Liver (tissue), 3 donors: Measurements from ENCODE around the gene PARD3.

Experiments used
- GABPA ChIP-seq, 2 donors: IDR thresholded peaks in 1 of 2; conservative IDR thresholded peaks in 1 of 2; 2 replicates each; pipeline ENCODE4 v1.6.1; 2016; ENCODE audit warnings: antibody characterized with exemption in 2 of 2, mild to moderate bottlenecking in 1 of 2, moderate library complexity in 1 of 2
- HNF4G ChIP-seq: IDR thresholded peaks from 2 replicates; pipeline ENCODE4 v1.6.1; 2016; ENCODE audit warnings: antibody characterized with exemption
- JUND ChIP-seq, 2 donors: IDR thresholded peaks; 2 replicates each; pipeline ENCODE4 v1.6.1; 2016; ENCODE audit warnings: antibody characterized with exemption in 2 of 2
- RAD21 ChIP-seq, 2 donors: IDR thresholded peaks; 2 replicates each; pipeline ENCODE4 v1.6.1; 2016; ENCODE audit warnings: antibody characterized with exemption in 2 of 2, mild to moderate bottlenecking in 2 of 2
- SP1 ChIP-seq: IDR thresholded peaks from 2 replicates; pipeline ENCODE4 v1.6.1; 2018; ENCODE audit warnings: antibody characterized with exemption, mild to moderate bottlenecking
- TAF1 ChIP-seq: conservative IDR thresholded peaks from 2 replicates; pipeline ENCODE4 v1.6.1; 2016; ENCODE audit warnings: antibody characterized with exemption, mild to moderate bottlenecking
- YY1 ChIP-seq: IDR thresholded peaks from 2 replicates; pipeline ENCODE4 v1.6.1; 2016; ENCODE audit warnings: antibody characterized with exemption, mild to moderate bottlenecking
- TF ChIP-seq, protein P1 (sequence below): fragments of 150-350 bp; IDR thresholded peaks from 2 replicates; pipeline ENCODE4 v1.5.1; 2017; ENCODE audit warnings: improper control_type of control experiment, low read depth, low read length; ENCODE audit not compliant: missing input control
- TF ChIP-seq, protein P2 (sequence below): IDR thresholded peaks from 2 replicates; pipeline ENCODE4 v1.6.1; 2016; ENCODE audit warnings: antibody characterized with exemption, mild to moderate bottlenecking
- TF ChIP-seq, protein P3 (sequence below): IDR thresholded peaks from 2 replicates; pipeline ENCODE4 v1.6.1; 2016; ENCODE audit warnings: antibody characterized with exemption
- TF ChIP-seq, protein P4 (sequence below): IDR thresholded peaks from 2 replicates; pipeline ENCODE4 v1.6.1; 2016; ENCODE audit warnings: antibody characterized with exemption
- donor health status: healthy.
- donor health status: healthy.

DNA sequence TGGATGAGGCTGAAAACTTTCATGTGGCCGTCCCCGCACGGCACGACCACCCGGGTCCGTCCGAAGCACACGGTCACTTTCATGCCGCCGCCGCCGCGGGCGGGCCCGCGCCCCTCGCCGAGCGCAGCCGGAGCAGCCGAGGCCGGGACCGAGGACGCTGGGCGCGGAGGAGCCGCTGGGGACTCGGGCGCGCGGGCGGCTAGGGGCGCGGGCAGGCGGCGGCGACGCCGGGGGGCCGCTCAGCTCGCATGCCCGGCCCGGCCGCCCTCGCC lies 247 bp downstream of the PARD3 start:
- TF ChIP-seq JUND (IDR thresholded peaks at IDR 0.05) (no peak), YY1 (no peak), GABPA (IDR thresholded peaks at IDR 0.05 in 1 of 2, conservative IDR thresholded peaks at IDR 0.05 in 1 of 2) (no peak), TAF1 (no peak), HNF4G (no peak), RAD21 (IDR thresholded peaks at IDR 0.05) (no peak), SP1 (no peak)
- TF ChIP-seq, protein P1, sequence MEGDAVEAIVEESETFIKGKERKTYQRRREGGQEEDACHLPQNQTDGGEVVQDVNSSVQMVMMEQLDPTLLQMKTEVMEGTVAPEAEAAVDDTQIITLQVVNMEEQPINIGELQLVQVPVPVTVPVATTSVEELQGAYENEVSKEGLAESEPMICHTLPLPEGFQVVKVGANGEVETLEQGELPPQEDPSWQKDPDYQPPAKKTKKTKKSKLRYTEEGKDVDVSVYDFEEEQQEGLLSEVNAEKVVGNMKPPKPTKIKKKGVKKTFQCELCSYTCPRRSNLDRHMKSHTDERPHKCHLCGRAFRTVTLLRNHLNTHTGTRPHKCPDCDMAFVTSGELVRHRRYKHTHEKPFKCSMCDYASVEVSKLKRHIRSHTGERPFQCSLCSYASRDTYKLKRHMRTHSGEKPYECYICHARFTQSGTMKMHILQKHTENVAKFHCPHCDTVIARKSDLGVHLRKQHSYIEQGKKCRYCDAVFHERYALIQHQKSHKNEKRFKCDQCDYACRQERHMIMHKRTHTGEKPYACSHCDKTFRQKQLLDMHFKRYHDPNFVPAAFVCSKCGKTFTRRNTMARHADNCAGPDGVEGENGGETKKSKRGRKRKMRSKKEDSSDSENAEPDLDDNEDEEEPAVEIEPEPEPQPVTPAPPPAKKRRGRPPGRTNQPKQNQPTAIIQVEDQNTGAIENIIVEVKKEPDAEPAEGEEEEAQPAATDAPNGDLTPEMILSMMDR: no peak
- TF ChIP-seq, protein P2, sequence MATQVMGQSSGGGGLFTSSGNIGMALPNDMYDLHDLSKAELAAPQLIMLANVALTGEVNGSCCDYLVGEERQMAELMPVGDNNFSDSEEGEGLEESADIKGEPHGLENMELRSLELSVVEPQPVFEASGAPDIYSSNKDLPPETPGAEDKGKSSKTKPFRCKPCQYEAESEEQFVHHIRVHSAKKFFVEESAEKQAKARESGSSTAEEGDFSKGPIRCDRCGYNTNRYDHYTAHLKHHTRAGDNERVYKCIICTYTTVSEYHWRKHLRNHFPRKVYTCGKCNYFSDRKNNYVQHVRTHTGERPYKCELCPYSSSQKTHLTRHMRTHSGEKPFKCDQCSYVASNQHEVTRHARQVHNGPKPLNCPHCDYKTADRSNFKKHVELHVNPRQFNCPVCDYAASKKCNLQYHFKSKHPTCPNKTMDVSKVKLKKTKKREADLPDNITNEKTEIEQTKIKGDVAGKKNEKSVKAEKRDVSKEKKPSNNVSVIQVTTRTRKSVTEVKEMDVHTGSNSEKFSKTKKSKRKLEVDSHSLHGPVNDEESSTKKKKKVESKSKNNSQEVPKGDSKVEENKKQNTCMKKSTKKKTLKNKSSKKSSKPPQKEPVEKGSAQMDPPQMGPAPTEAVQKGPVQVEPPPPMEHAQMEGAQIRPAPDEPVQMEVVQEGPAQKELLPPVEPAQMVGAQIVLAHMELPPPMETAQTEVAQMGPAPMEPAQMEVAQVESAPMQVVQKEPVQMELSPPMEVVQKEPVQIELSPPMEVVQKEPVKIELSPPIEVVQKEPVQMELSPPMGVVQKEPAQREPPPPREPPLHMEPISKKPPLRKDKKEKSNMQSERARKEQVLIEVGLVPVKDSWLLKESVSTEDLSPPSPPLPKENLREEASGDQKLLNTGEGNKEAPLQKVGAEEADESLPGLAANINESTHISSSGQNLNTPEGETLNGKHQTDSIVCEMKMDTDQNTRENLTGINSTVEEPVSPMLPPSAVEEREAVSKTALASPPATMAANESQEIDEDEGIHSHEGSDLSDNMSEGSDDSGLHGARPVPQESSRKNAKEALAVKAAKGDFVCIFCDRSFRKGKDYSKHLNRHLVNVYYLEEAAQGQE: no peak
- TF ChIP-seq, protein P3, sequence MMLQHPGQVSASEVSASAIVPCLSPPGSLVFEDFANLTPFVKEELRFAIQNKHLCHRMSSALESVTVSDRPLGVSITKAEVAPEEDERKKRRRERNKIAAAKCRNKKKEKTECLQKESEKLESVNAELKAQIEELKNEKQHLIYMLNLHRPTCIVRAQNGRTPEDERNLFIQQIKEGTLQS: no peak
- TF ChIP-seq, protein P4, sequence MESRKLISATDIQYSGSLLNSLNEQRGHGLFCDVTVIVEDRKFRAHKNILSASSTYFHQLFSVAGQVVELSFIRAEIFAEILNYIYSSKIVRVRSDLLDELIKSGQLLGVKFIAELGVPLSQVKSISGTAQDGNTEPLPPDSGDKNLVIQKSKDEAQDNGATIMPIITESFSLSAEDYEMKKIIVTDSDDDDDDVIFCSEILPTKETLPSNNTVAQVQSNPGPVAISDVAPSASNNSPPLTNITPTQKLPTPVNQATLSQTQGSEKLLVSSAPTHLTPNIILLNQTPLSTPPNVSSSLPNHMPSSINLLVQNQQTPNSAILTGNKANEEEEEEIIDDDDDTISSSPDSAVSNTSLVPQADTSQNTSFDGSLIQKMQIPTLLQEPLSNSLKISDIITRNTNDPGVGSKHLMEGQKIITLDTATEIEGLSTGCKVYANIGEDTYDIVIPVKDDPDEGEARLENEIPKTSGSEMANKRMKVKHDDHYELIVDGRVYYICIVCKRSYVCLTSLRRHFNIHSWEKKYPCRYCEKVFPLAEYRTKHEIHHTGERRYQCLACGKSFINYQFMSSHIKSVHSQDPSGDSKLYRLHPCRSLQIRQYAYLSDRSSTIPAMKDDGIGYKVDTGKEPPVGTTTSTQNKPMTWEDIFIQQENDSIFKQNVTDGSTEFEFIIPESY: no peak
